Fibroblast of mammary gland (primary cell): ENCODE results near the gene PROCR.
"Not testable (repeated sequence)": the region's sequence is repeated elsewhere in the genome, so short reads cannot be mapped to it uniquely, and the experiment has no call there.

ENCODE experiments used
- DNase-seq: peaks from one replicate; pipeline ENCODE4 v3.0.0-alpha.2; 2010; ENCODE audit warnings: low read depth
- H3K4me3 ChIP-seq: 2 replicates; pipeline ENCODE4 v1.5.1; 2011; ENCODE audit warnings: low read depth, mild to moderate bottlenecking, low read length, moderate library complexity; ENCODE audit not compliant: control insufficient read depth
- TF ChIP-seq, protein P1 (sequence below): conservative IDR thresholded peaks from 2 replicates; pipeline ENCODE4 v1.5.1; 2011; ENCODE audit warnings: low read depth, low read length, inconsistent platforms; ENCODE audit not compliant: control insufficient read depth, insufficient read depth

Gene PROCR

GRCh38 chr20:35173576-35174192 lies 1.8 kb downstream of the PROCR start:
- H3K4me3 ChIP-seq: peak overlapping the region; percentile 23
- DNase-seq: peak; percentile 48
- TF ChIP-seq, protein P1, sequence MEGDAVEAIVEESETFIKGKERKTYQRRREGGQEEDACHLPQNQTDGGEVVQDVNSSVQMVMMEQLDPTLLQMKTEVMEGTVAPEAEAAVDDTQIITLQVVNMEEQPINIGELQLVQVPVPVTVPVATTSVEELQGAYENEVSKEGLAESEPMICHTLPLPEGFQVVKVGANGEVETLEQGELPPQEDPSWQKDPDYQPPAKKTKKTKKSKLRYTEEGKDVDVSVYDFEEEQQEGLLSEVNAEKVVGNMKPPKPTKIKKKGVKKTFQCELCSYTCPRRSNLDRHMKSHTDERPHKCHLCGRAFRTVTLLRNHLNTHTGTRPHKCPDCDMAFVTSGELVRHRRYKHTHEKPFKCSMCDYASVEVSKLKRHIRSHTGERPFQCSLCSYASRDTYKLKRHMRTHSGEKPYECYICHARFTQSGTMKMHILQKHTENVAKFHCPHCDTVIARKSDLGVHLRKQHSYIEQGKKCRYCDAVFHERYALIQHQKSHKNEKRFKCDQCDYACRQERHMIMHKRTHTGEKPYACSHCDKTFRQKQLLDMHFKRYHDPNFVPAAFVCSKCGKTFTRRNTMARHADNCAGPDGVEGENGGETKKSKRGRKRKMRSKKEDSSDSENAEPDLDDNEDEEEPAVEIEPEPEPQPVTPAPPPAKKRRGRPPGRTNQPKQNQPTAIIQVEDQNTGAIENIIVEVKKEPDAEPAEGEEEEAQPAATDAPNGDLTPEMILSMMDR: no peak

DNA sequence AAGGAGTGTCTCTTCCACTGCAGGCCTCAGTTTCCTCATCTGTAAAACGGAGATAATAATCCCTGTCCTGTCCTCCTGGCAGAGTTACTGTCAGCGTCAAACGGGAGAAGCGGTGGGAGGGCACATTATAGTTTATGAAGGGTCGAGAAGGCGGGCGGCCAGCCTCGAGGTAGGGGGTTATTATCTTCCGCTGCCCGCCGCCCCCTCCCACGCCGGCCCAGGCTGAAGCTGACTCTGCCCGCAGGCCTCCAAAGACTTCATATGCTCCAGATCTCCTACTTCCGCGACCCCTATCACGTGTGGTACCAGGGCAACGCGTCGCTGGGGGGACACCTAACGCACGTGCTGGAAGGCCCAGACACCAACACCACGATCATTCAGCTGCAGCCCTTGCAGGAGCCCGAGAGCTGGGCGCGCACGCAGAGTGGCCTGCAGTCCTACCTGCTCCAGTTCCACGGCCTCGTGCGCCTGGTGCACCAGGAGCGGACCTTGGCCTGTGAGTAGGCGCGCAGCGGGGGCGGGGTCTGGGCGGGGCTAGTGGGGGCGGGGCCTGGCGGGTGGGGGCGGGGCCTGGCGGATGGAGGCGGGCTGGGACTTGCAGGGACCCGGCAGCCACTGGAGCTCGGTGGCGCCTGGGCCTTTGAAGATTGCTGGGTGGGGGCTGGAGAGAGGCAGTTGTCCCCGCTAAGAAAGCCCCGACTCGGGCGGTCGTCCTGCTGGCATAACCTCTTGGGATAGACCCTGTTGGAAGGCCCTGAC lies 2.8 kb downstream of the PROCR start:
- no peak for DNase-seq
- H3K4me3 ChIP-seq: peak overlapping the region; percentile 15
- TF ChIP-seq, protein P1: no peak

DNA sequence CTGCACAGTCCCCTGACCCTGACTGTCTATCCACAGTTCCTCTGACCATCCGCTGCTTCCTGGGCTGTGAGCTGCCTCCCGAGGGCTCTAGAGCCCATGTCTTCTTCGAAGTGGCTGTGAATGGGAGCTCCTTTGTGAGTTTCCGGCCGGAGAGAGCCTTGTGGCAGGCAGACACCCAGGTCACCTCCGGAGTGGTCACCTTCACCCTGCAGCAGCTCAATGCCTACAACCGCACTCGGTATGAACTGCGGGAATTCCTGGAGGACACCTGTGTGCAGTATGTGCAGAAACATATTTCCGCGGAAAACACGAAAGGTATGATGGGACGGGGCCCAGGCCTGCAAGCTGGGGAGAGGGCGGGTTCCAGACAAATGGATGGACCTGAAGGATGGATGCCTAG lies 4.3 kb downstream of the PROCR start:
- TF ChIP-seq, protein P1: no peak
- no peak overlapping the region for H3K4me3 ChIP-seq
- DNase-seq: no peak

- DNase-seq: no peak
- TF ChIP-seq, protein P1: no peak
- no peak overlapping the region for H3K4me3 ChIP-seq
These were observed 7.7 kb downstream of the PROCR start for GRCh38 chr20:35179292-35180212.

- no peak for DNase-seq
- no peak overlapping the region for H3K4me3 ChIP-seq
- TF ChIP-seq, protein P1: no peak
These were observed 8.4 kb downstream of the PROCR start for GRCh38 chr20:35180266-35180665.

GRCh38 chr20:35181731-35182130 lies 9.9 kb downstream of the PROCR start:
- no peak for DNase-seq
- H3K4me3 ChIP-seq: no peak overlapping the region
- TF ChIP-seq, protein P1: no peak

DNA sequence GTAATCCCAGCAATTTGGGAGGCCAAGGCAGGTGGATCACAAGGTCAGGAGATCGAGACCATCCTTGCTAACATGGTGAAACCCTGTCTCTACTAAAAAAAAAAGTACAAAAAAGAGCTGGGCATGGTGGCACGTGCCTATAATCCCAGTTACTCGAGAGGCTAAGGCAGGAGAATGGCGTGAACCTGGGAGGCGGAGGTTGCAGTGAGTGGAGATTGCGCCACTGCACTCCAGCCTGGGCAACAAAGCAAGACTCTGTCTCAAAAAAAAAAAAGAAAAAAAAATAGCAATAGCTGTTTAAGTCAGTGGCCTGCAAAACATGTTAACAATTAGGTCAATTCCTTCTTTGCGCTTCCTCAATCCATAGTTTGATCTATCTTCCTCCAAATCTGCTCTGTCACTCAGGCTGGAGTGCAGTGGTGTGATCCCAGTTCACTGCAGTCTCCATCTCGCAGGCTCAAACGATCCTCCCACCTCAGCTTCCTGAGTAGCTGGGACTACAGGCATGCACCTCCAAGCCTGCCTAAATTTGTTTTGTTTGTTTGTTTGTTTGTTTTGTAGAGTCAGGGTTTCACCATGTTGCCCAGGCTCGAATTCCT lies 14.9 kb downstream of the PROCR start:
- DNase-seq, H3K4me3 ChIP-seq: not testable (repeated sequence)
